IMR-90 (cell line): Measurements from ENCODE around the gene CETN2. TPM values are rescaled to one million over a fixed set of nuclear protein-coding genes. Genes with fewer than 3 reads are reported as not detected.

ENCODE experiments used
- ATAC-seq: fragments of 200-7000 bp; cut with Tn5 transposase; 2 replicates; pipeline ENCODE4 v1.9.1; 2020; ENCODE audit warnings: low read depth, mild to moderate bottlenecking, moderate library complexity
- BruUV-seq: library from RNA; stranded (reverse); fragments of 400-500 nt; replicated peaks from 2 replicates; lab custom pipeline; 2021; lab: Mats Ljungman, UMichigan
- CTCF ChIA-PET: fragments of 300-600 bp; formaldehyde crosslinking; extraction: SDS; loops from one replicate; lab custom pipeline; 2021; ENCODE audit warnings: antibody characterized with exemption; lab: Yijun Ruan, JAX
- POLR2A ChIA-PET: fragments of 300-600 bp; sonication (Branson Sonifier 250); formaldehyde crosslinking; loops from one replicate; lab custom pipeline; 2022; ENCODE audit warnings: antibody characterized with exemption; ENCODE audit not compliant: unreplicated experiment; lab: Charles Lee
- DNase-seq: peaks from one replicate; pipeline ENCODE4 v3.0.0; 2013
- H2AFZ ChIP-seq: replicated peaks from 2 replicates; pipeline ENCODE3; 2013; ENCODE audit warnings: low read length, mild to moderate bottlenecking; ENCODE audit not compliant: poor library complexity
- H2AK5ac ChIP-seq: 2 replicates; pipeline ENCODE4 v1.6.1; 2013; ENCODE audit warnings: low read depth, low read length, inconsistent platforms
- H2AK9ac ChIP-seq: replicated peaks from 2 replicates; pipeline ENCODE3; 2013; ENCODE audit warnings: mild to moderate bottlenecking, low read depth, low read length, moderate library complexity; ENCODE audit not compliant: poor library complexity
- H2BK120ac ChIP-seq: 2 replicates; pipeline ENCODE4 v1.6.1; 2013; ENCODE audit warnings: low read depth, low read length, inconsistent platforms
- H2BK15ac ChIP-seq: 3 replicates; pipeline ENCODE4 v1.6.1; 2013; ENCODE audit warnings: low read depth, low read length, inconsistent platforms
- H2BK20ac ChIP-seq: 2 replicates; pipeline ENCODE4 v1.6.1; 2013; ENCODE audit warnings: low read depth, mild to moderate bottlenecking, inconsistent platforms, low read length, moderate library complexity
- H2BK5ac ChIP-seq: 2 replicates; pipeline ENCODE4 v1.6.1; 2013; ENCODE audit warnings: mild to moderate bottlenecking, low read depth, low read length, inconsistent platforms; ENCODE audit not compliant: poor library complexity, severe bottlenecking
- H3K14ac ChIP-seq: replicated peaks from 2 replicates; pipeline ENCODE4 v1.6.1; 2013; ENCODE audit warnings: low read depth, low read length, inconsistent platforms
- H3K18ac ChIP-seq: 2 replicates; pipeline ENCODE4 v1.6.1; 2013; ENCODE audit warnings: low read depth, low read length, control low read depth
- H3K23ac ChIP-seq: 2 replicates; pipeline ENCODE4 v1.6.1; 2013; ENCODE audit warnings: low read depth, low read length, inconsistent platforms
- H3K27ac ChIP-seq: 2 replicates; pipeline ENCODE4 v1.5.1; 2013; ENCODE audit warnings: mild to moderate bottlenecking, control low read depth, low read length; ENCODE audit not compliant: insufficient read depth
- H3K27me3 ChIP-seq: 2 replicates; pipeline ENCODE4 v1.6.1; 2013; ENCODE audit warnings: low read length; ENCODE audit not compliant: control insufficient read depth, insufficient read depth
- H3K36me3 ChIP-seq: 2 replicates; pipeline ENCODE4 v1.6.1; 2013; ENCODE audit warnings: low read length, mixed read lengths; ENCODE audit not compliant: control insufficient read depth, insufficient read depth
- H3K4ac ChIP-seq: 2 replicates; pipeline ENCODE4 v1.6.1; 2013; ENCODE audit warnings: low read depth, low read length, inconsistent platforms
- H3K4me1 ChIP-seq: 2 replicates; pipeline ENCODE4 v1.6.1; 2013; ENCODE audit warnings: low read length, mixed read lengths; ENCODE audit not compliant: control insufficient read depth, insufficient read depth
- H3K4me2 ChIP-seq: 2 replicates; pipeline ENCODE4 v1.6.1; 2013; ENCODE audit warnings: low read depth, mild to moderate bottlenecking, control low read depth, low read length, moderate library complexity
- H3K4me3 ChIP-seq: 2 replicates; pipeline ENCODE4 v1.5.1; 2013; ENCODE audit warnings: low read depth, mild to moderate bottlenecking, control low read depth, low read length, moderate library complexity; ENCODE audit not compliant: insufficient read depth
- H3K56ac ChIP-seq: 2 replicates; pipeline ENCODE4 v1.6.1; 2013; ENCODE audit warnings: low read length, inconsistent platforms; ENCODE audit not compliant: insufficient read depth; ENCODE audit errors: extremely low read depth
- H3K79me1 ChIP-seq, 2 experiments: 2 replicates each; pipeline ENCODE4 v1.6.1; 2013; ENCODE audit warnings: low read length in 2 of 2, inconsistent platforms in 1 of 2, low read depth in 1 of 2
- H3K9ac ChIP-seq: 2 replicates; pipeline ENCODE4 v1.6.1; 2013; ENCODE audit warnings: low read depth, low read length, control low read depth
- H3K9me1 ChIP-seq: 2 replicates; pipeline ENCODE4 v1.6.1; 2013; ENCODE audit warnings: low read length, inconsistent platforms; ENCODE audit not compliant: insufficient read depth
- H3K9me3 ChIP-seq: 2 replicates; pipeline ENCODE4 v1.6.1; 2013; ENCODE audit warnings: low read length; ENCODE audit not compliant: control insufficient read depth, insufficient read depth
- H4K20me1 ChIP-seq: 2 replicates; pipeline ENCODE4 v1.6.1; 2013; ENCODE audit warnings: low read length, inconsistent platforms; ENCODE audit not compliant: insufficient read depth
- H4K5ac ChIP-seq: 2 replicates; pipeline ENCODE4 v1.6.1; 2013; ENCODE audit warnings: mild to moderate bottlenecking, low read depth, low read length, control low read depth
- H4K8ac ChIP-seq, 2 experiments: 2 replicates each; pipeline ENCODE4 v1.6.1; 2013; ENCODE audit warnings: low read depth in 2 of 2, low read length in 2 of 2, control low read depth in 1 of 2, inconsistent platforms in 1 of 2
- H4K91ac ChIP-seq: 2 replicates; pipeline ENCODE4 v1.6.1; 2013; ENCODE audit warnings: low read depth, low read length, inconsistent platforms; ENCODE audit not compliant: insufficient read depth
- NFE2L2 ChIP-seq: fragments of 150-350 bp; IDR thresholded peaks from 2 replicates; pipeline ENCODE4 v1.6.1; 2016; ENCODE audit warnings: low read depth, mild to moderate bottlenecking, low read length
- POLR2A ChIP-seq: IDR thresholded peaks from 2 replicates; pipeline ENCODE4 v1.6.1; 2012; ENCODE audit warnings: mild to moderate bottlenecking, low read depth, low read length
- USF2 ChIP-seq: fragments of 150-350 bp; IDR thresholded peaks from 2 replicates; pipeline ENCODE4 v1.6.1; 2017; ENCODE audit warnings: mild to moderate bottlenecking, antibody characterized with exemption, low read length, low read depth
- WGBS, 2 experiments: methylation state at CpG; one replicate each; pipeline versions ENCODE4 v1.1.5 to v1.1.7; 2013; ENCODE audit warnings: missing lambda C conversion rate in 2 of 2; ENCODE audit not compliant: insufficient read length in 1 of 2; ENCODE audit errors: extremely low coverage in 2 of 2; 5-methylcytosine and 5-hydroxymethylcytosine counted together
- dilution Hi-C: fragments of 300-500 bp; cut with HindIII; formaldehyde crosslinking; loops from one replicate; pipeline ENCODE4 v1.14.3; 2018; ENCODE audit warnings: low sequenced_read_pairs; ENCODE audit not compliant: unreplicated experiment
- in situ Hi-C: fragments of 300-500 bp; cut with MboI; formaldehyde crosslinking; loops from 3 replicates; pipeline ENCODE4 v1.14.3; 2019; ENCODE audit warnings: low sequenced_read_pairs, inconsistent platforms, mixed read lengths
- intact Hi-C: fragments of 100-400 bp; cut with micrococcal nuclease; formaldehyde crosslinking; loops from 2 replicates; pipeline ENCODE4 v1.10.0; 2022
- polyA plus RNA-seq, 3 experiments: library from polyadenylated mRNA; depleted of rRNA; stranded (reverse); fragments of >200 nt; gene quantifications; 2 replicates each; pipeline ENCODE4 v1.2.3, GENCODE V29; 2012; ENCODE audit warnings: low replicate concordance in 1 of 3
- total RNA-seq: library from RNA; depleted of rRNA; stranded (reverse); fragments of >200 nt; gene quantifications from 2 replicates; pipeline ENCODE4 v1.2.3, GENCODE V29; 2012

The CETN2 gene
- total and polyA plus RNA-seq, 2 of the 4 experiments (the other 2 are of a cell fraction) = 15.8 to 34.0 TPM

DNA sequence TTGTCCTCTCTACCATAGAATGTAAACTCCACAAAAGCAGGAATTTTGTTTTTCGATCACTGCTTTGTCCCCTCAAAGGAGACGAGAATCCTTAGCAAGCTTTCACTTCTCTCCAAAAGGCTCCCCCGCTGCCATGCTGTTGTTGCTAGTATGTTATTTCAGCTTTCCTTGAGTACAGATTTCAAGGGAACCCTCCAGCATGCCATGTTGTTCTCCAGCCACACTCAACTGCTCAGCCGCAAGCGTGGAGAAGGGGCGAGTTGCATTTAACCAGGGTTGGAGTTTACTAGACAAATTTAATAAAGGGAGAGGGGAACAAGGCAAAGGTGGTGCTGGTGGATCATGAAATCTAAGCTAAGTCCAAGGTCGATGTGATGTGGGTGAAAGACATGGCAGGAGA lies 23.4 kb upstream of the CETN2 start:
- H2BK120ac ChIP-seq = no peak overlapping the region
- H3K18ac ChIP-seq = no peak overlapping the region
- H3K4me1 ChIP-seq = no peaks in the 10 kb centered on the region
- H2BK20ac ChIP-seq = no peak overlapping the region
- dilution Hi-C loops = no loop called here
- in situ Hi-C loops = no loop called here
- ATAC-seq (no peak), DNase-seq (no peak)
- H3K23ac ChIP-seq = no peak overlapping the region
- ChIA-PET CTCF (no interaction called here), POLR2A (no interaction called here)
- no peaks in the 10 kb centered on the region for H3K9me3 ChIP-seq
- H2AFZ ChIP-seq = no peak overlapping the region
- intact Hi-C loops = no loop called here
- no peaks in the 10 kb centered on the region for H3K9me1 ChIP-seq
- no peak overlapping the region for H2AK5ac ChIP-seq
- no peaks in the 10 kb centered on the region for H3K27me3 ChIP-seq
- TF ChIP-seq USF2 (no peak), POLR2A (no peak), NFE2L2 (no peak)
- H4K91ac ChIP-seq = no peak overlapping the region
- no peak overlapping the region for H2BK5ac ChIP-seq
- no peak overlapping the region for H2AK9ac ChIP-seq
- no peak overlapping the region for H3K4me3 ChIP-seq
- H4K20me1 ChIP-seq = no peaks in the 10 kb centered on the region
- no peaks in the 10 kb centered on the region for H3K79me1 ChIP-seq
- H3K36me3 ChIP-seq = peaks cover 13% of the 10 kb centered on the region
- H3K4ac ChIP-seq = no peak overlapping the region
- H3K56ac ChIP-seq = no peak overlapping the region
- no peak overlapping the region for H3K27ac ChIP-seq
- no peak overlapping the region for H3K4me2 ChIP-seq
- no peak overlapping the region for H4K5ac ChIP-seq
- H3K9ac ChIP-seq = no peak overlapping the region
- H3K14ac ChIP-seq = no peak overlapping the region
- no TSS peak for BruUV-seq
- no CpG with 5 or more reads among the region's 7 CpGs for WGBS, 2 experiments
- no peak overlapping the region for H2BK15ac ChIP-seq
- no peak overlapping the region for H4K8ac ChIP-seq
